Stimulated activated naive CD4-positive, alpha-beta T cell (primary cell): ENCODE results near the gene HOXD1.

ENCODE experiments used
- DNase-seq, 6 experiments: peaks; one replicate each; lab custom pipeline; 2025; lab: John Stamatoyannopoulos, UW

Gene HOXD1

GRCh38 chr2:176152350-176153181 lies 35.9 kb upstream of the HOXD1 start:
- DNase-seq, result no peak

- no peak for DNase-seq
Observed at GRCh38 chr2:176154576-176155252, 33.8 kb upstream of the HOXD1 start.

- DNase-seq, result no peak
Observed at GRCh38 chr2:176155356-176156044, 33.0 kb upstream of the HOXD1 start.

GRCh38 chr2:176156301-176156806 lies 32.1 kb upstream of the HOXD1 start:
- DNase-seq, result no peak

GRCh38 chr2:176156807-176157498 lies 31.5 kb upstream of the HOXD1 start, which contains the start of gene HOXD3:
Gene HOXD3, plus strand, starts transcription at chr2:176157307. Its CDS starts 11,808 bp downstream, at chr2:176169115.
- DNase-seq, result no peak

GRCh38 chr2:176157499-176158185 lies 30.8 kb upstream of the HOXD1 start:
- no peak for DNase-seq

GRCh38 chr2:176158186-176158591 lies 30.3 kb upstream of the HOXD1 start:
- DNase-seq, result no peak

GRCh38 chr2:176158855-176159662 lies 29.4 kb upstream of the HOXD1 start:
- DNase-seq, result no peak

- no peak for DNase-seq
Observed at GRCh38 chr2:176159663-176160250, 28.7 kb upstream of the HOXD1 start.

GRCh38 chr2:176160251-176160985 lies 28.1 kb upstream of the HOXD1 start:
- DNase-seq, result no peak

- no peak for DNase-seq
Observed at GRCh38 chr2:176160986-176161824, 27.3 kb upstream of the HOXD1 start.

- DNase-seq, result no peak
Observed at GRCh38 chr2:176161825-176162626, 26.4 kb upstream of the HOXD1 start.

GRCh38 chr2:176162911-176163671 lies 25.4 kb upstream of the HOXD1 start:
- DNase-seq, result no peak

GRCh38 chr2:176163672-176164056 lies 24.8 kb upstream of the HOXD1 start:
- no peak for DNase-seq

GRCh38 chr2:176164201-176164600 lies 24.3 kb upstream of the HOXD1 start:
- DNase-seq, result no peak

- no peak for DNase-seq
Observed at GRCh38 chr2:176164611-176165369, 23.7 kb upstream of the HOXD1 start.
